ENCODE measurements around the gene MAP3K5. TPM values are rescaled to one million over a fixed set of nuclear protein-coding genes. Genes with fewer than 3 reads are reported as not detected.
A peak's percentile ranks its signal among the peaks of the same experiment; 100 is the strongest.

MAP3K5 gene
- total RNA-seq, 2 donors from 2014 or later = 13.8 to 20.1 TPM

DNA sequence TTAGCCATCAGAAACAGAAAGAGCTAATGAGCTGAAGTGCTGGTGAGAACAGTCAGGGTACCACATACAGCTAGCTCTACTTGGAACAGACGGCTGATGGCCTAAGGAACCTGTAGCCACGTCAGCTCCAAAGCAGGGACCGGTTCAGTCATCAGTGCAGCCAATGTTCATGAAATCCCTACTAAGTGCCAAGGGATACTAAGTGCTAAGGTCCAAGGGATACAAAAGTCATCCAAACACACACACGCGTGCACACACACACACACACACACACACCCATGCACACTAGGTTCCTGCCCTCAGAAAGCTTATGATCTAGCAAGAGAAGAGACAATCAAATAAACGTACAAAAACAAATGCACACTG, 53.6 kb downstream of the MAP3K5 start:
- H3K4me3 Mint-ChIP-seq = no peak overlapping the region
- no peak overlapping the region for H3K27ac Mint-ChIP-seq
- no peak for ATAC-seq (replicated peaks)
- H3K9me3 Mint-ChIP-seq = no peaks in the 10 kb centered on the region
- no peaks in the 10 kb centered on the region for H3K36me3 Mint-ChIP-seq (ENCODE audit: low read depth)
- H3K27me3 Mint-ChIP-seq = no peaks in the 10 kb centered on the region
- H3K4me1 Mint-ChIP-seq = peaks cover 27% of the 10 kb centered on the region

DNA sequence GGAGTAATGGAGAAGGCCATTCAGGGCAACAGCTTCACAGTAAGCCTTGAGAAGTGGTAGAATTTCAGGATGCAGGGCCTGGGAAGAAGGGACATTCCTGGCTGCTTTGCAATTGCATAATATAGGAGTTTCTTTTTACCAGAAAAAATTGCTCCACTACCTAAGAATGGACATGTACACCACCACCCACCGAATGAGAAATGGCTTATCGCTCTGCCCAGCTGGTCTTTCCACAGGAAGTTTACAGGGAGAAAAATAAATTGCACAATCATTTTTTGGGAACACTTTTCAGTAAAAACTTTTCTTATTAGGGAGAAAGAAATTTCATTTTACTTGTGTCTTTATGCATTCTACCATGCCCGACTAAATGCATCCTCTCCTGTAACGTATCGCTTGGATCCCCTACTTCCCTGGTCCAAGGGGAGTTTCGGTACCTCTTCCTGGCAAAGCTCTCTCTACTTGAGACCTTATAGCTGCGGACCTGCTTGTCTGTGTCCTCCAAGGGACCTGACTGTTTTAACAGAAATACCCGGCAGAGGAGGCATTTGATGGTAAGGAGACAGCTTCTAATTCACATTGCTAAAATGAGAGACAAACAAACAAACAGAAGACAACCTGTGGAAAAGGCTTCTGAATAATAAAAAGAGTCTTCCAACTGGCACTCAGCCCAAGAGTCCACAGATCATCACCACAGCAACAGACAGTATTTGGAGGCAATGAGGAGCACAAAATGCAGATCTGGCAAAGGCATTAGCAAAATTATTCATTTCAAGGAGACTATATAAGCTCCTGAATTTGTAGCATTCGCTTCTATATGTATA, 54.2 kb downstream of the MAP3K5 start:
- Mint-ChIP-seq H3K36me3 (ENCODE audit: low read depth) (no peaks in the 10 kb centered on the region), H3K9me3 (no peaks in the 10 kb centered on the region), H3K4me3 (no peak overlapping the region), H3K4me1 (peaks cover 25% of the 10 kb centered on the region), H3K27me3 (no peaks in the 10 kb centered on the region), H3K27ac (no peak overlapping the region)
- ATAC-seq (replicated peaks) = no peak

DNA sequence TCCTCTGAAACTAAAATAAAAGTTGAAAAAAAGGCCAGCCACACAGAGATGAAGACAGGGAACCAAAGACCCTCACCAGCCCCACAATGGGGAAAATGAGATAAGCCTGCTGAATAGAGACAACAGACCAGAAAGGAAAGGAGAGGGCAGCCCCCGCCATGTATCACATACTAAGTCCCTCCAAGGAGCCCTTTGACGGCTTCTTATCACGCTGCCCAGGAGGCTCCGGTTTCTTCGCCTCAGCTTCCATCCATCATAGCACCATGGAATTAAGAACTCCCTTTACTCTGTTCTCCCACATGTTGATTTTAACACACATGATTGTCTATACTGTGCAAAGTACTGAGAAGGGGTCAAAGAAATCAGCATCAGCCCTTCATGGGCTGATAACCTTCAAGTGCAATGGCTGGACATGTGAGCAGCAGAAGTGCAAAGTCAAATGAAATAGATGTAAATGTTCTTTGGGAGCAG, 54.9 kb downstream of the MAP3K5 start:
- no peak for ATAC-seq (replicated peaks)
- no peak overlapping the region for H3K4me3 Mint-ChIP-seq
- peaks cover 27% of the 10 kb centered on the region for H3K4me1 Mint-ChIP-seq
- H3K9me3 Mint-ChIP-seq = no peaks in the 10 kb centered on the region
- no peak overlapping the region for H3K27ac Mint-ChIP-seq
- no peaks in the 10 kb centered on the region for H3K27me3 Mint-ChIP-seq
- H3K36me3 Mint-ChIP-seq (ENCODE audit: low read depth) = no peaks in the 10 kb centered on the region

DNA sequence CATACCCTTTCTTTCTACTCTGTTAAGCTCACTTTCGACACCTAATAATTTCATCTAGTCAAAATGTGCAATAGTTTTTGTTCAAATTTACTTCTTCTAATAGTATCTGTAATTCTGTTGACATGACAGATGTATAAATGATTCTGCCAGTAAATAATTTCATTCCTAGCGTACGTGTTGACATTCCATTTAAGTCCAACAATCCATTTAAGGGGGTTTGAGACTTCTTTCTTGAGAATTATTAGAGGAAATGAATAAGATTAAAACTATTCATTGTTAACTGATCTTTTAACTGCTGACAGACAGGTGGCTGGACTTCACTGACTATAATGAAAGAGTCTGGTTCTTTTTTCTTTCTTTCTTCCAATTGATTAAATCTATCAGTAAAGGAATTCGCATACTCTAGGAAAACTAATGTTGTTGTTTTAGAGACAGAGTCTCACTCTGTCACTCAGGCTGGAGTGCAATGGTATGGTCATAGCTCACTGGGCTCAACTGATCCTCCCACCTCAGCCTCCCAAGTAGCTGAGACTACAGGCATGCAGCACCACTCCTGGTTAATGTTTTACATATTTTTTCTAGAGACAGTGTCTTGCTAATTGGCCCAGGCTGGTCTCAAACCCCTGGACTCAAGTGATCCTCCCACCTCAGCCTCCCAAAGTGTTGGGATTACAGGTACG, 55.9 kb downstream of the MAP3K5 start:
- Mint-ChIP-seq H3K27ac (no peak overlapping the region), H3K27me3 (no peaks in the 10 kb centered on the region), H3K9me3 (no peaks in the 10 kb centered on the region), H3K4me3 (no peak overlapping the region), H3K4me1 (peaks cover 30% of the 10 kb centered on the region), H3K36me3 (ENCODE audit: low read depth) (no peaks in the 10 kb centered on the region)
- ATAC-seq (replicated peaks) = no peak

DNA sequence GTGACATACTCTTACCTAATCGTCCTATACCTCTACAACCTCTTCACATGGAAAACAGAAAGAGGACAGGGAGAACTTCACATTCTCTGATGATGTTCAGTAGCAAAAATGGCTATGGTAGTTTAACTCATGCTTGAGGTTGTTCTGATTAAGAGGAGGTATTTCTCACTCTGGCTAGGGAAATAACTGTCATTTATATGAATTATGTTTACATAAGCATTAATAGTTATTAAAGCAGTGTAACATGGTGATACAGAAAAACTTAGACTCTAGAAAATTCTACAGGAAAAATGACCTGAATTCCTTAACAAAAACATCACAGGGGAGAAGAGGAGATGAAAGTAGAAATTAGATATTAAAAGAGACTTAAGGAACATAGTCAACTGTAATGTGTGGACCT, 57.3 kb downstream of the MAP3K5 start:
- Mint-ChIP-seq H3K9me3 (no peaks in the 10 kb centered on the region), H3K4me1 (peaks cover 33% of the 10 kb centered on the region), H3K36me3 (ENCODE audit: low read depth) (no peaks in the 10 kb centered on the region), H3K27me3 (no peaks in the 10 kb centered on the region), H3K4me3 (no peak overlapping the region), H3K27ac (no peak overlapping the region)
- no peak for ATAC-seq (replicated peaks)

DNA sequence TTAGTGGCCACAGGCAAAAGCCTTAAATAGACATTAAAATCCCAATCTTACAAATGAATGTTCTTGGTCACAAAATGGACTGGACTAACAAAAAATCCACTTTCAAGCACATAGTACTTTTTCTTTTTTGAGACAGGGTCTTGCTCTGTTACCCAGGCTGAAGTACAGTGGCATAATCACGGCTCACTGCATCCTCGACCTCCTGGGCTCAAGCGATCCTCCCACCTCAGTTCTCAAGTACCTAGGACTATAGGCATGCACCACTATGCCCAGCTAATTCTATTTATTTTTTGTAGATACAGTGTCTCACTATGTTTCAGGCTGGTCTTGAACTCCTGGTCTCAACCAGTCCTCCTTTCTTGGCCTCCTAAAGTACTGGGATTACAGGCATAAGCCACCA, 59.4 kb downstream of the MAP3K5 start:
- ATAC-seq (replicated peaks) = no peak
- Mint-ChIP-seq H3K9me3 (no peaks in the 10 kb centered on the region), H3K27ac (no peak overlapping the region), H3K36me3 (ENCODE audit: low read depth) (no peaks in the 10 kb centered on the region), H3K4me3 (no peak overlapping the region), H3K4me1 (peaks cover 35% of the 10 kb centered on the region), H3K27me3 (no peaks in the 10 kb centered on the region)

DNA sequence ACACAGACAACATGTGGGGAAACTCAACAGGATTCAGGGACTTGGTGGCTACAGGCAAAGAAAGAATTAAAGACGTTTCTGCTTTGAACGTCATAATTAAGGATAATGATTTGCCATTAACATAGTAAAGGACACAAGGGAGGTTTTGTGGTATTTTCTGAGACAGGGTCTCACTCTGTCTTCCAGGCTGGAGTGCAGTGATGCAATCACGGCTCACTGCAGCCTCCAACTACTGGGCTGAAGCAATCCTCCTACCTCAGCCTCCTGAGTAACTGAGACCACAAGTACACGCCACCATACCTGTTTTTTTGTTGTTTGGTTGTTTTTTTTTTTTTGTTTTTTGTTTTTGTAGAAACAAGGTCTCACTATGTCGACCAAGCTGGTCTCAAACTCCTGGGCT, 62.4 kb downstream of the MAP3K5 start:
- peak overlapping the region; percentile 26 for H3K27ac Mint-ChIP-seq
- ATAC-seq (replicated peaks) = no peak
- peaks cover 35% of the 10 kb centered on the region for H3K4me1 Mint-ChIP-seq
- no peaks in the 10 kb centered on the region for H3K9me3 Mint-ChIP-seq
- H3K36me3 Mint-ChIP-seq (ENCODE audit: low read depth) = no peaks in the 10 kb centered on the region
- H3K4me3 Mint-ChIP-seq = no peak overlapping the region
- no peaks in the 10 kb centered on the region for H3K27me3 Mint-ChIP-seq

DNA sequence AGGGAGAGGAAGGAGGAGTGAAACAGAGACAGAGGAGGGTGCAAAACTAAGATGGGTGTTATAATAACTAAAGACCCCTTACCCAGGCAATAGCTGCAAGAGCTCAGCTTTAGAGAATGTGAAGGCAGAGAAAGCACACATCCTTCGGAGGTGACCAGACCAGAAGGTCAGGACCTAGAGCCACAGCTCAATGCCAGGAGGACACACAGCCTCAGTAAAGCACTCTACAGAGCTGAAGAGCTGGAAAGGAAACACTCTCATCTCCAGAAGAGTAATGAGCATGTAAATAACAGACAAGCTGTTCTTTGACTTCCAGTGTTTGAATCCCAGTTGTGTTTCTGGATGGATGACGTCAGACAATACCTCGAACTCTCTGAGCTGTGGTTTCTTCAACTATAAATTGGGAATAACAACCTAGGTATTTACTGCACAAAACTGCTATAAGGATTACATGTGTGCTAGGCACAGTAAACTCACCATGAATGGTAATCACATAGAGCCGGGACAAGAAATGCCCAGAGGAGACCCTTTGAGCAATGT, 63.2 kb downstream of the MAP3K5 start:
- H3K4me3 Mint-ChIP-seq = no peak overlapping the region
- H3K36me3 Mint-ChIP-seq (ENCODE audit: low read depth) = no peaks in the 10 kb centered on the region
- H3K9me3 Mint-ChIP-seq = no peaks in the 10 kb centered on the region
- peaks cover 36% of the 10 kb centered on the region for H3K4me1 Mint-ChIP-seq
- H3K27ac Mint-ChIP-seq = peak overlapping the region; percentile 42
- ATAC-seq (replicated peaks) = no peak
- H3K27me3 Mint-ChIP-seq = no peaks in the 10 kb centered on the region

DNA sequence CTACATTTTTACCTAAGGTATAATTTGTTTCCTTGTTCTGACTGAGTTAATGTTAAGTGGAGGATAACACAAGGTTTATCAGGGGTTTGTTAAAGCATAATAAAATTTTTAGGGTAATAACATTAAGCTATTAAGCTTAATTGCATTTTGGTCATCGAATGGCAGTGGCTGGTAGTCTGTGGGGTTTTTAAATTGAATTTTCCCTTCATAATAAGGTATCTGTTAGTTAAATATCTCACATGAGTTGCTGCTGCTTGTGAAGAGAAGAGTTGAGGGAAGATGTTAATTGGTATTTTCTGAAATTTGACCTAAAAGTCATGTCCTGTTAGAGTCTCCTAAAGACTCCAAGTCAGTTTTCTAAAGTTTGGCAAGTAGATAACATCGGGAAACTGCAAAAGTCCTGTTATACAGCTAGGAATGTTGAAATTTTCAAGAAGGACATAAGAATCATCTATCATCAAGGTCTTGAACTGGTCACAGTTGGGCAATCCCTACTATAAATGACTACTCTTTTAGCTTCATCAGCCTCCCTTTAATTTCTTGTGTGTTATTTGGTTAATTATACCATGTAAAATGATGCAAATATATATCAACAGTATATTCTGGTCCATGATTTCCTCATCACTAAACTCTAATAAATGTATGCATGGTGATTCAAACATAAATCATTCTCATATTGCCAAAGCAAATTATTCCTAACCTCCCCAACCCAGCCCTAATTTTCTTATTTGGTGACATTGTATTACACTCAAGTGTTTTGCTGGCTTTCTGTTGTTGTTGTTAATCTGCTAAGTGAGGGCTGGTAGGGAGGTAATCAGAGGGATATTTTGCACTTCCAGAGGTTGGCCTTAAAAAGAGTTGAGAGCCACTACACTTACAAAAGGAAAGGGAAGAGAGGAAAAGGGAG, 64.0 kb downstream of the MAP3K5 start:
- H3K9me3 Mint-ChIP-seq = no peaks in the 10 kb centered on the region
- H3K27me3 Mint-ChIP-seq = no peaks in the 10 kb centered on the region
- peaks cover 42% of the 10 kb centered on the region for H3K4me1 Mint-ChIP-seq
- ATAC-seq (replicated peaks) = no peak
- no peaks in the 10 kb centered on the region for H3K36me3 Mint-ChIP-seq (ENCODE audit: low read depth)
- H3K27ac Mint-ChIP-seq = peak overlapping the region; percentile 42
- H3K4me3 Mint-ChIP-seq = no peak overlapping the region

DNA sequence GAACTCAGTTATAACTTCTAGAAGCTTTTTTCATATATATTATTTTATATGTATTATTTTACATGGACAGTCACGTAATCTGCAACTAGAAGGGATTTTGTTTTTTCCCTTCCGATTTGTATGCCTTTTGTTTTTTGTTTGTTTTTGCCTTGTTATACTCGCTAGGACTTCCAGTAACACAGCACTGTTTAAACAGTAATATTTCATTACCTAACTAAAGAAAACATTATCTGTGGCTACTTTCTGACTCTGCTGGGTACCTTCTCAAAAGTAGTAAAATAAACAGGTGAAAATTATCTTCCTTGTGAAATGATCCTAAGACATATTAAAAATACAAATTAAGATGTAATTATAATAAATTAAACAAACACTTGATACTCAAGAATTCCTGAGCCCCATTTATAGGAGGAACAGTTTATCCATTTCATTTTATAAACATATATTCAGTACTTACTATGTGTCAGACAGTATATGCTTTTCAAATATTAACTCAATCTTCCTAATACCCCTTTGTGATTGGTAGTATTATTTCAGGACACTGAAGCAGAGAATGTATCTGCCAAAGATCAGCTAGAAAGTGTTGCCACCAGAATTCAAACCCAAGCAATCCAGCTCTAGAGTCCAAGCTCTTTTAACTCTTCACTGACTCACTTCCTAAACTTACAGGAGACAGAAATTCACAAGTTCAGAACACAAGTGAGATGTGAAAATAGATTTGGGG, 65.3 kb downstream of the MAP3K5 start:
- H3K4me1 Mint-ChIP-seq = peaks cover 34% of the 10 kb centered on the region
- no peak overlapping the region for H3K27ac Mint-ChIP-seq
- ATAC-seq (replicated peaks) = no peak
- H3K4me3 Mint-ChIP-seq = no peak overlapping the region
- no peaks in the 10 kb centered on the region for H3K27me3 Mint-ChIP-seq
- no peaks in the 10 kb centered on the region for H3K36me3 Mint-ChIP-seq (ENCODE audit: low read depth)
- no peaks in the 10 kb centered on the region for H3K9me3 Mint-ChIP-seq

DNA sequence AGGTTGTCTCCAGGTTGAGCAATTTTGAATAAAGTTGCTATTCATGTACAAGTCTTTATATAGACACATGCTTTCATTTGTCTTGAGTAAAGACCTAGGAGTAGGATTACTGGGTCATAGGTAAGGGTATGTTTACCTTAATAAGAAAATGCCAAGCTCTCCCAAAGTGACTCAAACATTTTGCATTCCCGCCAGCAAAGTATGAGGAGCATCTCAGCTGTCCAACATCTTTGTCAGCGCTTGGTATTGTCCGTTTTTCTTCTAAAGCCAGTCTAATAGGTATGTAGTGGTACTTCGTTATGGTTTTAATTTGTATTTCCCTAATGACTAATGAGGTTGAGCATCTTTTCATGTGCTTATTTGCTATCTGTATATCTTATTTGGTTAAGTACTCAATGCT, 67.2 kb downstream of the MAP3K5 start:
- peaks cover 26% of the 10 kb centered on the region for H3K4me1 Mint-ChIP-seq

DNA sequence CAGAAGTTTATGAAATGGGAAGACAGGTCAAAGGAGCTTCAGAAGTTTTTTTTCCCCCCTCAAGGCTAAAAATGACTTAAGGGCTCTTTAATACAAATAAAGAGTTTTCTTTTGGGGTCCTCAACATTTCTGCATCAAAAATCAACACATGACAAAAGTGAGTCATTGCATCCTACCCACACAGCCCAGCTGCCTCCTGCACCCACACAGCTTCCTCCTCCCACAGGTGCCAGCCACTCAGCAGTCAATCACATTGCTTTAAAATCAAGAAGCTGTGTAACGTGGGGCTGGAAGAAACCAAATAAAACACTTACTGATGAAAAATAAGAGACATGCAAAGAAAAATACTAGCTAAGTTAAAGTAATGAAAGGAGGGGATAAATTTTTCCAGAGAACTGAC, 68.5 kb downstream of the MAP3K5 start:
- Mint-ChIP-seq H3K9me3 (no peaks in the 10 kb centered on the region), H3K4me3 (peak overlapping the region; percentile 18), H3K27me3 (no peaks in the 10 kb centered on the region), H3K36me3 (ENCODE audit: low read depth) (peaks cover 7% of the 10 kb centered on the region), H3K27ac (no peak overlapping the region), H3K4me1 (peaks cover 25% of the 10 kb centered on the region)
- peak; percentile 58 for ATAC-seq (replicated peaks)

More for the DNA sequence above, 67.2 kb downstream of the MAP3K5 start:
- Mint-ChIP-seq H3K27me3 (no peaks in the 10 kb centered on the region), H3K27ac (no peak overlapping the region), H3K9me3 (no peaks in the 10 kb centered on the region), H3K36me3 (ENCODE audit: low read depth) (peaks cover 5% of the 10 kb centered on the region), H3K4me3 (no peak overlapping the region)
- ATAC-seq (replicated peaks) = no peak

DNA sequence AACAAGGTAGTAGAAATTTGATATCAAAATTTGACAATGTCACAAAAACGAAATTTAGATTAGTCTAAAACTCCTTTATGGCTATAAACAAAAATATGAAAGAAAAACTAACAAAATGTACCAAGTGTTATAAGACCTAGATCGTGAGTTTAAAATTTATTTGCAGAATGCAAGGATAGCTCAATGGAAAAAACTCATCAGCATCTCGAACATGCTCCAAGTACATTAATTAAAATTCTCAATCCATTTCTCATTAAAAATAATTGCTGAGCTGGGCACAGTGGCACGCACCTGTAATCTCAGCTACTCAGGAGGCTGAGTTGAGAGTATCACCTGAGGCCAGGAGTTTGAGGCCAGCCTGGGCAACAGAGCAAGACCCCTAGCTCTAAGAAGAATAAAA, 70.8 kb downstream of the MAP3K5 start:
- Mint-ChIP-seq H3K4me1 (peaks cover 25% of the 10 kb centered on the region), H3K27me3 (no peaks in the 10 kb centered on the region), H3K36me3 (ENCODE audit: low read depth) (peaks cover 7% of the 10 kb centered on the region), H3K27ac (no peak overlapping the region), H3K4me3 (no peak overlapping the region), H3K9me3 (no peaks in the 10 kb centered on the region)
- no peak for ATAC-seq (replicated peaks)

All from activated T-helper 17 cell treated with anti-CD3 and anti-CD28 coated beads, Interleukin-2, amount 50 U/mL, for 72 hours (primary cell).